HCT116 (cell line): ENCODE measurements around the gene PRAF2. TPM values are rescaled to one million over a fixed set of nuclear protein-coding genes. Genes with fewer than 3 reads are reported as not detected.

ENCODE experiments used
- ATAC-seq: fragments of 200-7000 bp; cut with Tn5 transposase; 2 replicates; pipeline ENCODE4 v1.9.1; 2020; ENCODE audit warnings: mild to moderate bottlenecking, moderate library complexity
- BruUV-seq: library from RNA; stranded (reverse); fragments of 400-500 nt; replicated peaks from 2 replicates; lab custom pipeline; 2021; lab: Mats Ljungman, UMichigan
- CTCF ChIA-PET: fragments of 300-600 bp; sonication (Branson Sonifier 250); formaldehyde crosslinking; loops from one replicate; lab custom pipeline; 2021; ENCODE audit warnings: antibody characterized with exemption; lab: Charles Lee
- POLR2A ChIA-PET: fragments of 300-600, 350-600 bp; sonication (Branson Sonifier 250); formaldehyde crosslinking; loops from one replicate; lab custom pipeline; 2021; ENCODE audit warnings: antibody characterized with exemption; lab: Charles Lee
- RAD21 ChIA-PET, 2 experiments: fragments of 300-600 bp; sonication (Branson Sonifier 250); formaldehyde crosslinking; loops; one replicate each; lab custom pipeline; 2023; ENCODE audit warnings: low total read pairs in 2 of 2; ENCODE audit not compliant: uncharacterized antibody in 2 of 2, unreplicated experiment in 2 of 2, low non-redundant PET in 1 of 2; lab: Charles Lee
- DNase-seq: peaks from one replicate; pipeline ENCODE4 v3.0.0-alpha.2; 2010; ENCODE audit warnings: low read depth, low spot score
- H2AFZ ChIP-seq: fragments of 200-600 bp; shearing (Covaris generic), sonication (generic); 2 replicates; pipeline ENCODE4 v1.6.1; 2017; ENCODE audit warnings: low read depth, mixed run types, mixed read lengths, antibody characterized with exemption, low read length; ENCODE audit not compliant: poor library complexity, severe bottlenecking
- H3K27ac ChIP-seq: 2 replicates; pipeline ENCODE4 v1.5.1; 2012; ENCODE audit warnings: low read depth, low read length
- H3K27me3 ChIP-seq: fragments of 200-600 bp; sonication (generic); 2 replicates; pipeline ENCODE4 v1.6.1; 2016; ENCODE audit warnings: mixed run types, low read length, mixed read lengths; ENCODE audit not compliant: insufficient read depth
- H3K36me3 ChIP-seq, 2 experiments: fragments of 200-500 bp in 1 of 2; fragments of 200-600 bp in 1 of 2; sonication (Bioruptor generic) in 1 of 2; sonication (generic) in 1 of 2; 2 replicates each; pipeline versions ENCODE4 v1.5.1 to v1.6.1; 2014 to 2016; ENCODE audit warnings: low read length in 2 of 2, inconsistent platforms in 1 of 2, mixed read lengths in 1 of 2, mixed run types in 1 of 2; ENCODE audit not compliant: insufficient read depth in 2 of 2, control insufficient read depth in 1 of 2
- H3K4me1 ChIP-seq, 2 experiments: fragments of 200-600 bp in 1 of 2; sonication (generic) in 1 of 2; 2 replicates each; pipeline versions ENCODE4 v1.5.1 to v1.6.1; 2012 to 2017; ENCODE audit warnings: low read length in 2 of 2, inconsistent platforms in 1 of 2, mild to moderate bottlenecking in 1 of 2, mixed read lengths in 1 of 2, mixed run types in 1 of 2, moderate library complexity in 1 of 2; ENCODE audit not compliant: insufficient read depth in 2 of 2, control insufficient read depth in 1 of 2
- H3K4me2 ChIP-seq: fragments of 200-600 bp; sonication (generic); 2 replicates; pipeline ENCODE4 v1.6.1; 2017; ENCODE audit warnings: mixed run types, low read length, mixed read lengths
- H3K4me3 ChIP-seq, 2 experiments: fragments of 200-600 bp in 1 of 2; sonication (generic) in 1 of 2; replicated peaks in 1 of 2; 2 replicates each; pipeline ENCODE4 v1.5.1; 2011 to 2016; ENCODE audit warnings: low read length in 2 of 2, control low read depth in 1 of 2, low read depth in 1 of 2, mild to moderate bottlenecking in 1 of 2, mixed read lengths in 1 of 2, mixed run types in 1 of 2
- H3K79me2 ChIP-seq: fragments of 200-600 bp; sonication (generic); 2 replicates; pipeline ENCODE4 v1.6.1; 2017; ENCODE audit warnings: mild to moderate bottlenecking, mixed run types, low read length, moderate library complexity, mixed read lengths; ENCODE audit not compliant: insufficient read depth
- H3K9ac ChIP-seq: fragments of 200-600 bp; sonication (generic); 2 replicates; pipeline ENCODE4 v1.6.1; 2016; ENCODE audit warnings: low read length, mixed read lengths
- H3K9me2 ChIP-seq: fragments of 200-600 bp; sonication (generic), shearing (Covaris generic); 2 replicates; pipeline ENCODE4 v1.6.1; 2017; ENCODE audit warnings: mixed run types, mild to moderate bottlenecking, moderate library complexity; ENCODE audit not compliant: insufficient read depth
- H3K9me3 ChIP-seq, 2 experiments: fragments of 200-500 bp in 1 of 2; fragments of 200-600 bp in 1 of 2; sonication (Bioruptor generic) in 1 of 2; sonication (generic) in 1 of 2; 2 replicates each; pipeline ENCODE4 v1.6.1; 2014 to 2017; ENCODE audit warnings: low read length in 2 of 2, mixed read lengths in 2 of 2, inconsistent platforms in 1 of 2, low read depth in 1 of 2, mild to moderate bottlenecking in 1 of 2, mixed run types in 1 of 2, moderate library complexity in 1 of 2; ENCODE audit not compliant: control insufficient read depth in 1 of 2, insufficient read depth in 1 of 2
- H4K20me1 ChIP-seq: fragments of 200-600 bp; sonication (generic), shearing (Covaris generic); 2 replicates; pipeline ENCODE4 v1.6.1; 2017; ENCODE audit warnings: mixed run types, mild to moderate bottlenecking, moderate library complexity; ENCODE audit not compliant: insufficient read depth
- CBX3 ChIP-seq: IDR thresholded peaks from 2 replicates; pipeline ENCODE4 v1.6.1; 2012; ENCODE audit warnings: low read depth
- CEBPB ChIP-seq: IDR thresholded peaks from 2 replicates; pipeline ENCODE4 v1.6.1; 2012; ENCODE audit warnings: low read depth
- CTCF ChIP-seq, 3 experiments: fragments of 200-600 bp in 1 of 3; sonication (generic) in 1 of 3; IDR thresholded peaks in 2 of 3; conservative IDR thresholded peaks in 1 of 3; 2 replicates each; pipeline ENCODE4 v1.5.1; 2012 to 2017; ENCODE audit warnings: low read depth in 2 of 3, low read length in 2 of 3, antibody characterized with exemption in 1 of 3, borderline replicate concordance in 1 of 3, control low read depth in 1 of 3, mild to moderate bottlenecking in 1 of 3, mixed read lengths in 1 of 3, mixed run types in 1 of 3, moderate library complexity in 1 of 3; ENCODE audit not compliant: insufficient read depth in 1 of 3
- EGR1 ChIP-seq: IDR thresholded peaks from 2 replicates; pipeline ENCODE4 v1.6.1; 2012; ENCODE audit warnings: low read depth
- EZH2 ChIP-seq: fragments of 200-600 bp; sonication (generic); IDR thresholded peaks from 2 replicates; pipeline ENCODE4 v1.6.1; 2017; ENCODE audit warnings: antibody characterized with exemption, mixed run types
- EZH2phosphoT487 ChIP-seq: fragments of 200-600 bp; IDR thresholded peaks from 2 replicates; pipeline ENCODE4 v1.6.1; 2018; ENCODE audit warnings: antibody characterized with exemption, borderline replicate concordance
- JUND ChIP-seq: IDR thresholded peaks from 2 replicates; pipeline ENCODE4 v1.6.1; 2012
- MAX ChIP-seq: IDR thresholded peaks from 2 replicates; pipeline ENCODE4 v1.6.1; 2012
- POLR2A ChIP-seq: IDR thresholded peaks from 2 replicates; pipeline ENCODE4 v1.7.0; 2011; ENCODE audit warnings: borderline replicate concordance; ENCODE audit not compliant: insufficient read depth, insufficient read length; ENCODE audit errors: extremely low read depth
- POLR2AphosphoS5 ChIP-seq: IDR thresholded peaks from 2 replicates; pipeline ENCODE4 v1.6.1; 2011; ENCODE audit warnings: mild to moderate bottlenecking, low read depth, low read length, moderate library complexity
- RAD21 ChIP-seq: IDR thresholded peaks from 2 replicates; pipeline ENCODE4 v1.6.1; 2012; ENCODE audit warnings: low read depth, mild to moderate bottlenecking
- SIN3A ChIP-seq: IDR thresholded peaks from 2 replicates; pipeline ENCODE4 v1.6.1; 2012; ENCODE audit warnings: low read depth
- TCF7L2 ChIP-seq: IDR thresholded peaks from 2 replicates; pipeline ENCODE4 v1.7.0; 2011; ENCODE audit warnings: borderline replicate concordance, inconsistent platforms; ENCODE audit not compliant: insufficient read depth, insufficient read length; ENCODE audit errors: extremely low read depth
- ZBTB33 ChIP-seq: IDR thresholded peaks from 2 replicates; pipeline ENCODE4 v1.6.1; 2011; ENCODE audit warnings: mild to moderate bottlenecking, low read length, moderate library complexity; ENCODE audit not compliant: insufficient replicate concordance; ENCODE audit errors: extremely low read depth
- ZFX ChIP-seq: fragments of 450-650 bp; IDR thresholded peaks from 2 replicates; pipeline ENCODE4 v1.6.1; 2017
- intact Hi-C: fragments of 100-400 bp; cut with micrococcal nuclease; formaldehyde crosslinking; loops from 2 replicates; pipeline ENCODE4 v1.10.0; 2022
- total RNA-seq: library from RNA; stranded (reverse); gene quantifications from one replicate; pipeline ENCODE4 v1.2.1, GENCODE V29; 2021; ENCODE audit not compliant: unreplicated experiment

PRAF2 gene
- total RNA-seq, 1 experiment from 2014 or later = 18.8 TPM

DNA sequence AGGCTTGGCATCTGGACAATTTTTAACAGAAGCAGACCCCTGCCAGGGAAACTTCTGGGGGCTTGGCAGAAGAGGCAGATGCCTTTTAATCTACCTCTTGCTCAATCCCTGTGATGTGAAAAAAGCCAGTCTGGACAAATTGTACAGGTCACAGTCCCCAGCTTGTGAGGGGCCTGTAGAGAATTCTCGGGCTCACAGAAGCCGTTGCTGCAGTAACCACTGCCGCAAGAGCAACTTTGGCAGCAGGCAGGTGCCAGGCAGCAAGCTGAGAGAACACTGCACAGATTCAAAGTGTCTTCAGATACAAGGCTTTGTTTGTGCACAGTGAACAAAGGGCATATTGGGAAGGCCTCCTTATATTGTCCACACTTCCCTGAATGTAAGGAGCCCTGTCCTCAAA lies 38.0 kb upstream of the PRAF2 start:
- Histone ChIP-seq H4K20me1 (no peaks in the 10 kb centered on the region), H3K36me3 (peaks cover 0 to 2% of the 10 kb centered on the region in 2 experiments; a peak in 2 of 4 replicates), H2AFZ (no peak overlapping the region), H3K9me3 (no peaks in the 10 kb centered on the region), H3K4me3 (no peak overlapping the region), H3K9me2 (no peaks in the 10 kb centered on the region), H3K9ac (no peak overlapping the region), H3K27me3 (no peaks in the 10 kb centered on the region), H3K4me1 (no peaks in the 10 kb centered on the region), H3K27ac (no peak overlapping the region), H3K4me2 (no peak overlapping the region), H3K79me2 (no peaks in the 10 kb centered on the region)
- intact Hi-C loops = no loop called here
- CTCF ChIA-PET = no interaction called here
- ATAC-seq (no peak), DNase-seq (no peak)
- no TSS peak for BruUV-seq
- no peak for TF ChIP-seq POLR2AphosphoS5
- no peak for TF ChIP-seq EZH2
- TF ChIP-seq CTCF (IDR thresholded peaks at IDR 0.05 in 2 of 3, conservative IDR thresholded peaks at IDR 0.05 in 1 of 3; ENCODE audit: borderline replicate concordance in 1 of 3, insufficient read depth in 1 of 3, low read depth in 2 of 3, low read length in 2 of 3) = no peak
- no peak for TF ChIP-seq POLR2A
- no peak for TF ChIP-seq RAD21
- TF ChIP-seq CEBPB = no peak
- TF ChIP-seq EGR1 = no peak
- no peak for TF ChIP-seq ZFX
- no peak for TF ChIP-seq CBX3
- no peak for TF ChIP-seq MAX
- no peak for TF ChIP-seq TCF7L2
- no peak for TF ChIP-seq EZH2phosphoT487
- TF ChIP-seq JUND = no peak
- no peak for TF ChIP-seq SIN3A
- TF ChIP-seq ZBTB33 = no peak
- POLR2A ChIA-PET = no interaction called here
- RAD21 ChIA-PET = no interaction called here
